Measurements from ENCODE around the gene DMRTA1.
"Not testable (repeated sequence)": the region's sequence is repeated elsewhere in the genome, so short reads cannot be mapped to it uniquely, and the experiment has no call there.

Gene DMRTA1

DNA sequence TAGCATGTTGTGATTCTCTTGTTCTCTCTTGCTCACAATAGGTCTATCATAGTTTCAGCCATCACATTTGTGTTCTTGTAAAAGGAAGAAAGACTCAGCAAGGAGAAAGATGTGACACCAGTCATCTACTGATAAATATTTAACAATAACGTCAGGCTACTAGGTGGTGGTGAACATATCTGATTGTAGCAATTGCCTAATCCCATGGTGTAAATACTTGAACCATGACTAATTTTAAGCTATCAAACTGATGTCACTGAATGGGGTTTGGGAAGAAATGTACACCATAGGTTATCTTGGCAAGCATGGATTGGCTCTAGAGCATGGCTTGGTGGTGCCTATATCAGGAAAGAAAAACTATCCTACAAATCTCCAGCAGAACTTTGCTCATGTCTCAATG is 16.6 kb downstream of the DMRTA1 start:
- DNase-seq: no peak

DNA sequence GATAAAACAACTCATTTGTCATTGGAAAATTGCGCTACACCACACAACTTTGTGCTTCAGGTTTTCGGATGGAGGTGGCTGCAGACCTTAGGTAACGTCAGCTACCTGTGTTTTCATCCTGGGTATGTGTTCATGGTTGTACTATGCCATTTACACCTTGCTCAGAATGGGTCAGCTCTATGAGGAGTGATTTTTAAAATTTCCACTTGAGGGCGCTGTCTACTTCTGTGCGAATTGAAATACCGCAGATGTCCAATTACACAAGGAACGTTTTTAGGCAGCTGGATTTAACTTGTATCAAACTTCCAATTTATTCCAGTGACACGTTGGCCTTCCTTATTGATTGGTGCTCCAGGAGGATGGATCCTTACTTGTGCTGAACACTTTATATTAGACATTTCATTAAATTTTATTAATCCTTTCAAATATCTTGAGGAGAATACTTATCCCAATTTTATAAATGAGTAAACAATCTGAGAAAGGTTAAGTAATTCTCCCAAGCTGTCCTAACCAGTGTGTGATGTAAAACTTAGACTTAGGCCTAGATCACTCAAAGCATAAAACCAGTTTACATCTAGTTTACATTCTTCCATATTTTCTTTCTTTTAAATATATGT is 23.4 kb downstream of the DMRTA1 start:
- DNase-seq: no peak

DNA sequence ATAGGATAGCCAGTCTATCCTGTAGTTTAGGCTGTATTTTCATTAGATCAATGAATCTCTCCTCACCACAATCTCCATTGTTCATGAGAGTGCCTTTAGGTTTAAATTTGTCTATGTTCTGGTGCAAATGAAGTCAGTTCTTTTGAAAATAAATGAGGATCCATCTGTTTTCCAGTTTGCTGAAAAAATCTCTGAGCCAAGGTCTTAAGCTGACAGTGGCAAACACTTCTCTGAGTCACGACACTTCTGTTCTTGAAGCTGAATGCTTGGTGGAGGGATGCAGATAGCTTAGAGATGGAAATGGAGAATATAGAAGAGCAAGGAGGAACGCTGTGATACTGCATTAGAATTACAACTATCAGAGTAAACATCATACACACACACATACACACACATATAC is 34.9 kb downstream of the DMRTA1 start:
- no peak for DNase-seq

- no peak for DNase-seq
These were observed 37.0 kb downstream of the DMRTA1 start for GRCh38 chr9:22483528-22484070.

- not testable (repeated sequence) for DNase-seq
These were observed 49.6 kb downstream of the DMRTA1 start for GRCh38 chr9:22496197-22496596.
